Muscle of leg (tissue), 11 donors: ENCODE data around the gene MT1X. TPM values are rescaled to one million over a fixed set of nuclear protein-coding genes. Genes with fewer than 3 reads are reported as not detected.
A peak's percentile ranks its signal among the peaks of the same experiment; 100 is the strongest.
"Not testable (repeated sequence)": the region's sequence is repeated elsewhere in the genome, so short reads cannot be mapped to it uniquely, and the experiment has no call there.

Source experiments
- DNase-seq: peaks from one replicate; pipeline ENCODE4 v3.0.0; 2013
- H3K27ac ChIP-seq: one replicate; pipeline ENCODE4 v1.5.1; 2013; ENCODE audit warnings: mild to moderate bottlenecking, low read length, control low read depth
- H3K27me3 ChIP-seq: one replicate; pipeline ENCODE4 v1.6.1; 2013; ENCODE audit warnings: low read length; ENCODE audit not compliant: control insufficient read depth, insufficient read depth
- H3K36me3 ChIP-seq: one replicate; pipeline ENCODE4 v1.6.1; 2013; ENCODE audit warnings: low read length; ENCODE audit not compliant: control insufficient read depth, insufficient read depth
- H3K4me1 ChIP-seq: one replicate; pipeline ENCODE4 v1.6.1; 2013; ENCODE audit warnings: low read length; ENCODE audit not compliant: control insufficient read depth, insufficient read depth
- H3K4me3 ChIP-seq: one replicate; pipeline ENCODE4 v1.5.1; 2013; ENCODE audit warnings: low read length, control low read depth
- H3K9me3 ChIP-seq: replicated peaks from 2 replicates; pipeline ENCODE4 v1.6.1; 2013; ENCODE audit warnings: low read depth, low read length; ENCODE audit not compliant: control insufficient read depth
- WGBS: methylation state at CpG from one replicate; pipeline ENCODE4 v1.1.5; 2013; ENCODE audit warnings: missing lambda C conversion rate; ENCODE audit not compliant: insufficient coverage; 5-methylcytosine and 5-hydroxymethylcytosine counted together
- polyA plus RNA-seq, 8 donors: library from polyadenylated mRNA; unstranded; fragments of 120-200 nt; gene quantifications; one replicate each; pipeline versions ENCODE4 v1.2.1 to v1.2.3, GENCODE V29; 2013; ENCODE audit warnings: inconsistent platforms in 1 of 8, low replicate concordance in 1 of 8; ENCODE audit not compliant: insufficient read length in 8 of 8, insufficient read depth in 1 of 8
- total RNA-seq: library from RNA; stranded (reverse); fragments of 120-200 nt; gene quantifications from one replicate; pipeline ENCODE4 v1.2.4, GENCODE V29; 2013

Gene MT1X
- total and polyA plus RNA-seq, 9 donors = 7.3 to 16.8 (median 11.1) TPM

DNA sequence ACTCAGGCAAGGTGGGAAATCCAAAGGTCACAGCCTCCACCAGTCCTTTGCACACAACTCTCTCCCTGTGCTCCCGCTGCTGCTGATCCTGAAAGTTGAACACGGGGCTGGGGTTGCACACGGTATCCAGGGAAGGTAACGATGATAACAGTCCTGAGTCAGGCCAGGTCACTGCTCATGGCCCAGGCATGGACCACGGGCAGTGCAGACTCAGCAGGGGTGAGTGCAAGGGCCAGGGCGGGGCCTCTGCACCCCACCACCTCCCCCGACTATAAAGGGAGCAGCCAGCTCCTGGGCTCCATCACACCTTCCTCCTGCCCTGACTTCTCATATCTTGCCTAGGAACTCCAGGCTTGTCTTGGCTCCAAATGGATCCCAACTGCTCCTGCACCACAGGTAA is 30.7 kb upstream of the MT1X start, which contains the start of gene MT1B:
Gene MT1B (plus strand): TSS at position 301 of the 400 bp plus-strand sequence. CDS start 68 bp downstream, at position 369.
- Histone ChIP-seq H3K36me3 (no peaks in the 10 kb centered on the region), H3K4me3 (no peak within 1 kb of the TSS), H3K4me1 (no peaks in the 10 kb centered on the region), H3K9me3 (no peaks in the 10 kb centered on the region), H3K27me3 (peaks cover 56% of the 10 kb centered on the region), H3K27ac (no peak within 1 kb of the TSS)
- no peak for DNase-seq
- WGBS = 46% methylated on average over 5 of the region's 7 CpGs

DNA sequence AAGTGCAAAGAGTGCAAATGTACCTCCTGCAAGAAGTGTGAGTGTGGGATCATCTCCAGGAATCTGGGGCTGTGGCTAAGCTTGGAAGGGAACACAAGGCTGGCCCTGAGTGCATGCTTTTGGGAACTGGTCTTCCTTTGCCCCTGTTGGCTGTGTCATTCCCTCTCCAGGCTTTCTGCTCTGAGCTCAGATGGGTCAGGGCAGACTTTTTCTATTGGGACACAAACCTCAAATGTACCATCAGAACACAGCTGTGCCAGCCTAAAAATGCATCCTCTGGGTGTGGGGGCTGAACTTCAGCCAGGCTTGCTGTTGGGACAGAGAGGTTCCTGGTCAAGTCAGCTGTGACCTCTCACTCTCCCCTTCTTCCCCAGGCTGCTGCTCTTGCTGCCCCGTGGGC is 29.7 kb upstream of the MT1X start:
- DNase-seq = no peak
- H3K4me1 ChIP-seq = peaks cover 6% of the 10 kb centered on the region
- H3K4me3 ChIP-seq = no peak overlapping the region
- WGBS = 89% methylated on average over 1 of the region's 1 CpG
- H3K27ac ChIP-seq = no peak overlapping the region
- no peaks in the 10 kb centered on the region for H3K36me3 ChIP-seq
- H3K27me3 ChIP-seq = peaks cover 56% of the 10 kb centered on the region
- H3K9me3 ChIP-seq = no peaks in the 10 kb centered on the region

DNA sequence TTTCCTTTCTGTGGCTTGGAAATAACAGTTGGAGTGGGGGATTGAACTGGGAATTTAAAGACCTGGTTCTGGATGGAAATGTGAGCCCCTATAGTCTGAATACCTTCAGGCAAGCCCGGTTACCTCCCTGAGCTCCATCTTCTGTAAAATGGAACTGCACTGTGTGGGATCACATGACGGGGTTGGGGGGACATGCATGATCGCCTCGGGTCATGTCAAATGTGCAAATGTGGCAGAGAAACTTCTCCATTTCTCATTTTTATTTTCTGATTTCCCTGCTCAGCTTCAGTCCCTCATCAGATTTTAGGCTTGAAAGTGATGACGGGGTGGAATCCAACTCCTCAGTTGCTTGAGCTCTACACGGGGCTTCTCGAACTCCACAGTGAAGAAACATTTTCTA is 29.1 kb upstream of the MT1X start:
- peaks cover 12% of the 10 kb centered on the region for H3K4me1 ChIP-seq
- peaks cover 56% of the 10 kb centered on the region for H3K27me3 ChIP-seq
- no peak for DNase-seq
- no peaks in the 10 kb centered on the region for H3K36me3 ChIP-seq
- WGBS = 40% methylated on average over 1 of the region's 7 CpGs
- H3K27ac ChIP-seq = no peak overlapping the region
- H3K9me3 ChIP-seq = no peaks in the 10 kb centered on the region
- H3K4me3 ChIP-seq = no peak overlapping the region

DNA sequence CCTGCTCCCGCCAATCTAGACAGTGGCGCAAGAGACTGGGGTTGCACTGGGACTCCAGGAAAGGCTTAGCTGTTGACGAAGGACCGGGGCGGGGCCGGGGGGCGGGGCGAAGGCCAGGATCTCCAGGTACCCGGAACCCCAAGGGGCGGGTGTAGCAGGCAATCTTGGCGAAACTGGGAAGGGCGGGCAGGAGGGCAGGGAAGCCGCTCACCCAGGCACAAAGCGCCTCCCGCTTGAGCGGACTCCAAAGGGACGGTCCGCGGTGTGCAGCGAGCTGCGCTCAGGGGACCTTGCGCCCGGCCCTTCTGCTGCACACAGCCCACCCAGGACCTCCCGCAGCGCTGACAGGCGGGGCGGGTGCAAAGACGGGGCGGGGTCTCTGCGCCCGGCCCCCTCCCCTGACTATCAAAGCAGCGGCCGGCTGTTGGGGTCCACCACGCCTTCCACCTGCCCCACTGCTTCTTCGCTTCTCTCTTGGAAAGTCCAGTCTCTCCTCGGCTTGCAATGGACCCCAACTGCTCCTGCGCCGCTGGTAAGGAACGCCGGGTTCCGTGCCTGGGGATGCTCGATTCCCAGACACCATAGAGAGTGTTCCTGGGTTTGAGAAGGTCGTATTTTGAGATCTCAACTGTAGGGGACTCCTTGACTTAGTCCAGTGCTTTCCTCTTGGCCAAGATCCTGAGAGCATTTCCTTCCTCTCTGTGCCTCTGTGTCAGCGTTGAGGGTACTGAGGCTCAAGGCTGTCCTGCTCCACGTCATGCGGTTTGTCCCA is 24.5 kb upstream of the MT1X start, which contains the start of gene MT1F:
Gene MT1F (plus strand): TSS at position 405 of the 772 bp plus-strand sequence. CDS start 100 bp downstream, at position 505.
- Histone ChIP-seq H3K27ac (no peak within 1 kb of the TSS), H3K36me3 (no peaks in the 10 kb centered on the region), H3K27me3 (peaks cover 64% of the 10 kb centered on the region), H3K4me3 (peak within 1 kb of the TSS; percentile 42), H3K4me1 (peaks cover 19% of the 10 kb centered on the region), H3K9me3 (no peaks in the 10 kb centered on the region)
- under 1% methylated on average over 44 of the region's 46 CpGs for WGBS
- DNase-seq = peak; percentile 28

DNA sequence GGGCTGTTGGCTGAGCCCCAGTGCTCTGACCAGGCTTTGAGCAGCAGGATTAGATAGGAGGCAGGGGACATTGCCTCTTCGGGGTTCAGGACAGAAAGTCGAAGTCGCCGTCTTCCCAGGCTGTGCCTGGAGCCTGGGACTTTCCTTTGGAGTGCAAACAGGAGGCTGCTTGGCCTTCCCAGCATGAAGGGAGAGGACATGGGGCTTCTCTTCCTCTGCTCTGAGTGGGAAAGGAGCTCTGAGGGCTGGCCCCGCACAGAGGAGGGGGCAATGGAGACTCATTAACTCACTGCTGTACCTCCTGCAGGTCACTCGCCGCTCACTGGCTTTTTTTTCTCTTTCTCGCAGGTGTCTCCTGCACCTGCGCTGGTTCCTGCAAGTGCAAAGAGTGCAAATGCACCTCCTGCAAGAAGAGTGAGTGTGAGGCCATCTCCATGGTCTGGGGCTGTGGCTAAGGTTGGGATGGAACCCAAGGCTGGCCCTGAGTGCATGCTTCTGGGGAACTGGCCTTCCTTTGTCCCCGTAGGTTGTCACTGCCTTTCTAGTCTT is 23.9 kb upstream of the MT1X start:
- Histone ChIP-seq H3K4me1 (peaks cover 21% of the 10 kb centered on the region), H3K27ac (no peak overlapping the region), H3K27me3 (peaks cover 69% of the 10 kb centered on the region), H3K36me3 (no peaks in the 10 kb centered on the region), H3K4me3 (peak overlapping the region; percentile 42), H3K9me3 (no peaks in the 10 kb centered on the region)
- WGBS = 4% methylated on average over 7 of the region's 10 CpGs
- no peak for DNase-seq

DNA sequence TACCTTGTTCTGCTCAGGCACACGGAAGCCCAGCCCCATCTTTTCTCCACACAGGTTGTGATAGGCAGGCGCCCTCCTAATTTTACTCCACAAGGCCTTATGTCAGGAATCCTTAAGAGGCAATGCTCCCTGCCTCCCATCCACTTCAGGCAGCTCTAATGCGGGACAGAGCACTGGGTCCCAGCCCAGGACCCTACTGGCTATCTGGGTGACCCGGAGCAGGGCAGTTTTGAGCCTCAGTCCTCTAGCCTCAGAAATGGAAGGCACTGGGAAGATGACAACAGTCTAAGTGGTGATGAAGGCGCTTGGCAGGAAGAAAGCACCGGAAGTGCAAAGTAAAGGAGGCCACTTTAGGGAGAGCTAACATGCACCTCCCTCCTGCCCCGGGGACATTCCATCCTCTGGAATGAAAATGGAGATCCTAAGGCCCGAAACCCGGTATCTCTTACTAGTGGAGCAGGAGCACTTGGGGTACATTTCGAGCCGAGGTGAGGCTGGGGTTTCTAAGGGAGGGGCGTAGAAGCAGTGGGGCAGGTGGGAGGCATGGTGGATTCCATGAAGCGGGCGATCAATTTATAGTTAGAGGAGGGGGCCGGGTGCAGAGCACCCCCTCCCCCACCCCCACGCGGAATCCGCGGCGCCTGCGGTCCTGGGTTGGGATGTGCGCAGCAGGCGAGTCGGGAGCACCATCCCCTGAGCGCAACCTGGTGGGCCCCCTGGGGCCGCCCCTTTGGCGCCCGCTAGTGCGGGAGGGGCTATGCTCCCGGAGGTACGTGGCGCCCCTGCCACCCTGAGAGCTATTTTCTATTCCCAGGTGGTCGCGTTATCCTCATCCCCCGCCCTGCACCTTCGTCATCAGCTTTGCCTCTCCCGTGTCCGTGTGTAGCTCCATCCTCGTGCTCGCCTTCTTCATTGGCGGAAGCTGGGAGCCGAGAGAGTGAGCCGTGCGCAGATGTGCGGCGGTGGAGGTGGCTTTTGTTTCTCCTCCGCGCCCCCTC is 19.6 kb upstream of the MT1X start:
- WGBS = 10% methylated on average over 26 of the region's 48 CpGs
- DNase-seq = peak; percentile 36
- peaks cover 88% of the 10 kb centered on the region for H3K27me3 ChIP-seq

DNA sequence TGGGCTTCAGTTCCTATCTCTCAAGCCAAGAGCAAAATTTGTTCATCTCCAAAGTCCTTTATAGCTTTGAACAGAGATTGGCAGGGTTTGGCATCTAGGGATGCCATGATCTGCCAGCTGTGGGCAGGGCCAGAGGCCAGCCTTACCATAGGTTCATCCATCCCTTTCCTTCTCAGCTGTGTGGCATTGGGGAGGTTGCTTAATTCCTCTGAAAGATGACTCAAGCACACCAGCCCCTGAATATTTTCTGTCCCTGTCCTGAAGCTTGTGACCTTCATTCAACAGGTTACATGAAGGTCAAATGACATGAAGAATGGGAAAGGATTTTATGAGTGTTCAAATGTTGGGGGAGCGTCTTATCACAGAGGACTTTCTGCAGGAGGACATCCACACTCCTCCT is 17.8 kb upstream of the MT1X start:
- peaks cover 14% of the 10 kb centered on the region for H3K4me1 ChIP-seq
- no peak overlapping the region for H3K27ac ChIP-seq
- peaks cover 89% of the 10 kb centered on the region for H3K27me3 ChIP-seq
- H3K36me3 ChIP-seq = no peaks in the 10 kb centered on the region
- no peak for DNase-seq
- WGBS = no CpG with 5 or more reads among the region's 1 CpG
- H3K9me3 ChIP-seq = no peaks in the 10 kb centered on the region
- no peak overlapping the region for H3K4me3 ChIP-seq

More for the DNA sequence above, 19.6 kb upstream of the MT1X start:
- Histone ChIP-seq H3K9me3 (no peaks in the 10 kb centered on the region), H3K4me3 (no peak overlapping the region), H3K36me3 (no peaks in the 10 kb centered on the region), H3K27ac (no peak overlapping the region), H3K4me1 (peaks cover 17% of the 10 kb centered on the region)

DNA sequence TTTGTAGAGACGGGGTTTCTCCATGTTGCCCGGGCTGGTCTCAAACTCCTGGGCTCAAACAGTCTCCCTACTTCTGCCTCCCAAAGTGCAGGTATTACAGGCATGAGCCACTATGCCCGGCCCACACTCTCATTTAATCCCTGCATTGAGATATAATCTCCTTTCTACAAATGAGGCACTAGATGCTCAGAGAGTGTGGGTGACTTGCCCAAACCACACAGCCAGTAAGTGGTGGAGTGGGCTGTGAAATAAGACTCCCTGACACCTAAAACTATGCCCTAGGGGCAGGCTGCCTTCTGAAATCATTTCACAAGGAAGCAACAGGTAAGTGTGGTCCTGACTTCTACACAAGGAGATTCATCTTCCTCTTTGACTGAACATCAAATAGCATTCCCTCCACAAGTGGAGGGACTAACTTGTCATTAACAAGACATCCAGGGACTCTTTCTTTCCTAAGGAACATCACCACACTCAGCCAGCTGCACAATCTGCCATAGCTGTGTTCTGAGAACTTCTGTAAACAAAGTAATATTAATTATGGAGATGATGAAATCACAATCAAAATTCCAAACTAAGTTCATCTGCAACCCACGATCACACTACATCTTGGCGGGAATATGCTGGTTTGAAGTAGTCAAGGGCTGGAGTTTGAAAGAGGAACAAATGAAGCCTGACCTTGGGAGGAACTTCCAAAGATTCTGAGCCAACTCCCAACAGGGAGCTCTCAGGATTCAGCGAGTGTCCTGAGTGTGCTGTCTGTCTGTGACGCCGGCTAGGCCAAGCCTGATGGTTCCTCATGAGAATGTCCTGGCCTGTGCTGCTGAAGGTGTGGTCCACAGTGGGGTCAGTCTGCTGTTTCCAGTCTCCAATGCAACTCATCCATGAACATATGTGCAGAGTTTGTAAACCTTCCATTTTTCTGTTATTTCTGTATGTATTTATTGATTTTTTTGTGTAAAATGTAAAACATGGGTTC is 16.7 kb upstream of the MT1X start:
- H3K36me3 ChIP-seq, H3K4me3 ChIP-seq, H3K9me3 ChIP-seq, H3K27ac ChIP-seq: not testable (repeated sequence)
- DNase-seq = peak; percentile 62
- WGBS = no CpG with 5 or more reads among the region's 8 CpGs
- peaks cover 89% of the 10 kb centered on the region for H3K27me3 ChIP-seq
- H3K4me1 ChIP-seq = peaks cover 22% of the 10 kb centered on the region
